ENCODE results near the gene TEKTIP1.
A peak's percentile ranks its signal among the peaks of the same experiment; 100 is the strongest.

DNA sequence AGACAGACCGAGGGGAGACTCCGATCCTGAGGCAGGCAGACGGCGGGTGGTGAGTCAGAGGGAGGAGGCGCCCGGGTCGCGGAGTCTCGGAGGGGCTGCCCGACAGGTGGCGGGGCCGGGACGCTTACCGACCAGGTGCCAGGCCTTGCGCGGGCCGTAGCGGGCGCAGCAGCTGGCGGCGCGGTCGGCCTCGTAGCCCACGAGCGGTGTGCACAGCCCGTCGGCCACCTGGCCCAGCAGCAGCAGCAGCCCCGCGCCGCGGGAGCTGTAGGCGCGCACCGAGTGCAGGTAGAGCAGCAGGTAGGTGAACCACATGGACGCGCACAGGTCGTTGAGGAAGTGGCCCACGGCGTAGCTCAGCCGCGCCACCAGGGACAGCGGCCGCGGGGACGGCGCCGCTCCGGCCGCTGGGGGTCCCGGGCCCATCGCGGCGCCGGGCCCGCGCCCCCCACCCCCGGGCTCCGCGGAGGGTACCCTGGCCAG lies 18.0 kb downstream of the TEKTIP1 start:
- TF ChIP-seq CTCF (IDR thresholded peaks at IDR 0.05), result peak in 3 of 6 experiments; percentile 18 to 34 (median 31)
- TF ChIP-seq POLR2A (IDR thresholded peaks at IDR 0.05), result no peak
